GM12801 (cell line): ENCODE results near the gene GRPEL1.

ENCODE experiments used
- TF ChIP-seq, protein P1 (sequence below): IDR thresholded peaks from one replicate; pipeline ENCODE4 v1.5.1; 2011; ENCODE audit warnings: control low read depth; ENCODE audit not compliant: insufficient read length; ENCODE audit errors: extremely low read depth

The GRPEL1 gene

GRCh38 chr4:7067452-7068278 lies at the start of gene GRPEL1:
Gene GRPEL1, minus strand, starts transcription at chr4:7068064. Its CDS starts 32 bp downstream, at chr4:7068032.
- TF ChIP-seq, protein P1, sequence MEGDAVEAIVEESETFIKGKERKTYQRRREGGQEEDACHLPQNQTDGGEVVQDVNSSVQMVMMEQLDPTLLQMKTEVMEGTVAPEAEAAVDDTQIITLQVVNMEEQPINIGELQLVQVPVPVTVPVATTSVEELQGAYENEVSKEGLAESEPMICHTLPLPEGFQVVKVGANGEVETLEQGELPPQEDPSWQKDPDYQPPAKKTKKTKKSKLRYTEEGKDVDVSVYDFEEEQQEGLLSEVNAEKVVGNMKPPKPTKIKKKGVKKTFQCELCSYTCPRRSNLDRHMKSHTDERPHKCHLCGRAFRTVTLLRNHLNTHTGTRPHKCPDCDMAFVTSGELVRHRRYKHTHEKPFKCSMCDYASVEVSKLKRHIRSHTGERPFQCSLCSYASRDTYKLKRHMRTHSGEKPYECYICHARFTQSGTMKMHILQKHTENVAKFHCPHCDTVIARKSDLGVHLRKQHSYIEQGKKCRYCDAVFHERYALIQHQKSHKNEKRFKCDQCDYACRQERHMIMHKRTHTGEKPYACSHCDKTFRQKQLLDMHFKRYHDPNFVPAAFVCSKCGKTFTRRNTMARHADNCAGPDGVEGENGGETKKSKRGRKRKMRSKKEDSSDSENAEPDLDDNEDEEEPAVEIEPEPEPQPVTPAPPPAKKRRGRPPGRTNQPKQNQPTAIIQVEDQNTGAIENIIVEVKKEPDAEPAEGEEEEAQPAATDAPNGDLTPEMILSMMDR: no peak

DNA sequence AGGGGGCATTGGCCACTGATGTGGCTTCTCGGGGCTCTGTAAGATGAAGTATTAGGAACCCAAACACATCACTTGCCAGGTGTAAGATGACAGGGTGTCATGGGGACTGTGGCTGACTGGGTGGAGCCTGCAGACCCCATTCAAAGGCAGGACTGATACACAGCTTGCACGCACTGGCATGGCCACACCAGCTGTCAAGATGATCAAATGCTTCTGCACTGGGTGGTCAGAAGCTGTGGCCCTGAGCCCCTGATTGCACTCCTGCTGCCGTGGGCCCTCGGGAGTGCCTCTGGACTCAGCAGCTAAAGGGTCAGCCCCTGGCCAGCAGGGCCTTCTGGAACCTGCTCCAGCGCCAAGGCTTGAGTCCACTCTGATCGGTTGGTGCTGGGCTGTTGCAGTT lies 48.8 kb upstream of the GRPEL1 start:
- TF ChIP-seq, protein P1: no peak

- TF ChIP-seq, protein P1: no peak
These were observed 47.9 kb upstream of the GRPEL1 start for GRCh38 chr4:7115557-7116340.

DNA sequence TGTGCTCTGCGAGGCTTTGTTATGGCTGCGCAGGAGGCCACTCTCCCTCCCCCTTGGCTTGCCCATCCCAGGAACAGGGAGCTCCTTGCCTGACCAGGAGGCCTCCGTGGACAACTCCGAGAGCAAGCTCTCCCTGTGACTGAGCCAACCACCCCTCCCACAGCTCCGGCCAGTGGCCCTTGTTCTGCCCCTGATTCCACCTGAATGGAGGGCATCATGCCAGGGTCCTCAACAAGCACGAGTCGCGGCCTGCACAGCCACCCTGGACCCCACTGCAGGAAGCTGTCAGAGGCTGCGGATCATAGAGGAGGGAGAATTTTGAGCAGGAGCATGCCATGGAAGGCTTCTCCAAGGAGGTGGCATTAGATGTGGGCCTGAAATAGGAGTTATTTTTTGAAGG lies 44.8 kb upstream of the GRPEL1 start:
- TF ChIP-seq, protein P1: no peak

GRCh38 chr4:7111441-7111840 lies 43.6 kb upstream of the GRPEL1 start:
- TF ChIP-seq, protein P1: no peak

DNA sequence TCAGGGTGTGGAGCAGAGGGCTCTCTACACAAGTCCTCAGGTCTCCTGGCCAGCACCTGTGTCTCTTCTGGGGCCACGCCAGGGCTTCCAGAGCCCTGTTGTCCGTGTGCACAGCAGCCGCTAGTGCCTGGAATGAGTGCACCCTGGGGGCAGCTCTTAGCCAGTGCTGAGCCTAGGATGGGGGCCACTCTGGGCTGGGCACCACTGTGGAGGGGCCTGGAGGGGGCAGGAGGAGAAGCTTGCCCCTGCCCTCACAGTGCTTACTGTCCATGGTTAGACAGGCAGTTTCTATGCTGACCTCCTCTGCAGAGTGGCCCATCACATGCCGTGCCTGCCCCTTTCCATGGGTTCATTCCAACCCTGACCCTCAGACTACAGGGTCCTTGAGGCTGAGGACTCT lies 42.7 kb upstream of the GRPEL1 start:
- TF ChIP-seq, protein P1: no peak

DNA sequence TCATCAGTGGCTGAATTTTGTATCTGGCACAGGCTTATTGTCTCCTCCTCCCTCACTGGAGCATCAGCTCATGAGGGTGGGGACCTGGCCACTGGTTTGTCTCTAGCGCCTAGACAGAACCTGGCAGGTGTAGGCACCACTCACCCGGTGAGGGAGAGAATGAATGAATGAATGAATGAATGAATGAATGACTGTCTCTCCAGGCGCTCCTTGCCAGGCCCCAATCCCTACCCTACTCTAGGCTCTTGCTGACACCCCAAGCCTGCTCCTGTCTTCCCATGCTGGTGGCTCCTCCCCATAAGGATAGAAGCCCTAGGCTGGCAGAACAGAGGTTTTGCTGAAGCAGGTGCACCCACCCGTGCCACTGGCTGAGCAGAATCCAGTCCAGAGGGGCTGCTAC lies 41.3 kb upstream of the GRPEL1 start:
- TF ChIP-seq, protein P1: no peak
